SK-N-SH treated with all-trans-retinoic acid at 6 μM for 48 hours (cell line): Measurements from ENCODE around the gene CRELD2.

ENCODE experiments used
- ATAC-seq: fragments of 200-7000 bp; cut with Tn5 transposase; 3 replicates; pipeline ENCODE4 v1.9.1; 2020; ENCODE audit warnings: mild to moderate bottlenecking, moderate library complexity
- ARNTL ChIP-seq: fragments of 450-650 bp; formaldehyde crosslinking; IDR thresholded peaks from 2 replicates; pipeline ENCODE4 v1.5.0; 2020; ENCODE audit warnings: low read depth, mild to moderate bottlenecking, moderate library complexity, borderline replicate concordance
- BACH2 ChIP-seq: fragments of 250-450 bp; sonication (Bioruptor Pico); IDR thresholded peaks from 2 replicates; pipeline ENCODE4 v1.9.0; 2021; ENCODE audit warnings: mild to moderate bottlenecking, borderline replicate concordance
- CSRNP3 ChIP-seq: fragments of 250-450 bp; sonication (Bioruptor Pico); IDR thresholded peaks from 2 replicates; pipeline ENCODE4 v1.5.1; 2021; ENCODE audit warnings: mild to moderate bottlenecking, moderate library complexity
- ESRRG ChIP-seq: fragments of 250-450 bp; sonication (Bioruptor Pico); IDR thresholded peaks from 2 replicates; pipeline ENCODE4 v1.6.1; 2021; ENCODE audit warnings: mild to moderate bottlenecking
- GLIS3 ChIP-seq: fragments of 250-450 bp; sonication (Bioruptor Pico); IDR thresholded peaks from 2 replicates; pipeline ENCODE4 v1.5.0; 2020; ENCODE audit warnings: mild to moderate bottlenecking, moderate library complexity
- OSR1 ChIP-seq: fragments of 250-450 bp; sonication (Bioruptor Pico); IDR thresholded peaks from 2 replicates; pipeline ENCODE4 v1.8.0; 2022; ENCODE audit warnings: moderate library complexity, mild to moderate bottlenecking, inconsistent platforms
- PPARA ChIP-seq: fragments of 250-450 bp; sonication (Bioruptor Pico); IDR thresholded peaks from 2 replicates; pipeline ENCODE4 v1.5.0; 2020; ENCODE audit warnings: mild to moderate bottlenecking, borderline replicate concordance
- RARB ChIP-seq: fragments of 250-450 bp; sonication (Bioruptor Pico); IDR thresholded peaks from 2 replicates; pipeline ENCODE4 v1.8.0; 2021; ENCODE audit warnings: mild to moderate bottlenecking, moderate library complexity
- SNAI2 ChIP-seq: fragments of 250-450 bp; sonication (Bioruptor Pico); IDR thresholded peaks from 2 replicates; pipeline ENCODE4 v1.5.0; 2020; ENCODE audit warnings: mild to moderate bottlenecking, moderate library complexity
- TCF4 ChIP-seq: fragments of 250-450 bp; sonication (Bioruptor Pico); IDR thresholded peaks from 2 replicates; pipeline ENCODE4 v1.8.0; 2021; ENCODE audit warnings: mild to moderate bottlenecking, moderate library complexity, borderline replicate concordance
- TSHZ2 ChIP-seq: fragments of 250-450 bp; sonication (Bioruptor Pico); IDR thresholded peaks from 2 replicates; pipeline ENCODE4 v1.5.0; 2020; ENCODE audit warnings: mild to moderate bottlenecking, moderate library complexity
- ZC3H10 ChIP-seq: fragments of 250-450 bp; sonication (Bioruptor Pico); IDR thresholded peaks from 2 replicates; pipeline ENCODE4 v1.5.1; 2021; ENCODE audit warnings: mild to moderate bottlenecking, moderate library complexity
- ZFP3 ChIP-seq: fragments of 250-450 bp; sonication (Bioruptor Pico); IDR thresholded peaks from 2 replicates; pipeline ENCODE4 v1.5.0; 2020; ENCODE audit warnings: mild to moderate bottlenecking, moderate library complexity
- ZFP30 ChIP-seq: fragments of 450-650 bp; formaldehyde crosslinking; IDR thresholded peaks from 2 replicates; pipeline ENCODE4 v1.5.0; 2022; ENCODE audit warnings: mild to moderate bottlenecking, moderate library complexity
- ZNF565 ChIP-seq: fragments of 450-650 bp; formaldehyde crosslinking; conservative IDR thresholded peaks from 2 replicates; pipeline ENCODE4 v1.5.0; 2020; ENCODE audit warnings: low read depth, mild to moderate bottlenecking, moderate library complexity
- ZNF70 ChIP-seq: fragments of 450-650 bp; formaldehyde crosslinking; IDR thresholded peaks from 2 replicates; pipeline ENCODE4 v1.5.0; 2020; ENCODE audit warnings: mild to moderate bottlenecking, moderate library complexity
- ZNF8 ChIP-seq: fragments of 450-650 bp; formaldehyde crosslinking; IDR thresholded peaks from 2 replicates; pipeline ENCODE4 v1.5.0; 2020; ENCODE audit warnings: mild to moderate bottlenecking, moderate library complexity
- TF ChIP-seq, protein P1 (sequence below): fragments of 250-450 bp; sonication (Bioruptor Pico); IDR thresholded peaks from 2 replicates; pipeline ENCODE4 v1.8.0; 2021; ENCODE audit warnings: low read depth, mild to moderate bottlenecking, moderate library complexity, borderline replicate concordance
- TF ChIP-seq, protein P2 (sequence below): fragments of 250-450 bp; sonication (Bioruptor Pico); IDR thresholded peaks from 2 replicates; pipeline ENCODE4 v1.5.1; 2020; ENCODE audit warnings: low read depth, mild to moderate bottlenecking, moderate library complexity
- TF ChIP-seq, protein P3 (sequence below): fragments of 250-450 bp; sonication (Bioruptor Pico); IDR thresholded peaks from 2 replicates; pipeline ENCODE4 v1.8.0; 2020; ENCODE audit warnings: mild to moderate bottlenecking, moderate library complexity, borderline replicate concordance

CRELD2 gene

DNA sequence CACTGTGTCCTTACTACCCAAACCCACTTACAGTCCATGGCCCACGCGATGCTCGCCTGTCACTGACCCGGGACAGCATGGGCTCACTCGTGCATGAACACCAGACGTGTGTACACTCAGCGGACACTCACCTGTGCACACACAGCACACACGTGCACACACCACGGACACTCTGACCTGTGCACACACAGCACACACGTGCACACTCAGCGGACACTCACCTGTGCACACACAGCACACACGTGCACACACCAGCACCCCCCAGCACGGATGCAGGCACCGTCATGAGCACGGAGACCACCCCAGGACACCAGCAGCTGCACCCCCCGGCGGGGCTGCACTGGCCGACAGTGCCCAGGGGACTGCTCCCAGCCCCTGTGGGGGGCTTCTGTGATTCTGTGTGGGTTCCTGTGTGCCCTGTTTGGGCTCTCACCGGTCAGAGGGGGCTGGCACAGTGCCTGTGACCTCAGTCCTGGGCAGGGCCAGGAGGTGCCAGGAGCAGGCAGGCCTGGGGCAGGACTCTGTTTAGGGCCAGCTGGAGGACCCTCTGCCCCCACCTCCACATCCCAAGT, 20.2 kb downstream of the CRELD2 start:
- TF ChIP-seq, protein P1, sequence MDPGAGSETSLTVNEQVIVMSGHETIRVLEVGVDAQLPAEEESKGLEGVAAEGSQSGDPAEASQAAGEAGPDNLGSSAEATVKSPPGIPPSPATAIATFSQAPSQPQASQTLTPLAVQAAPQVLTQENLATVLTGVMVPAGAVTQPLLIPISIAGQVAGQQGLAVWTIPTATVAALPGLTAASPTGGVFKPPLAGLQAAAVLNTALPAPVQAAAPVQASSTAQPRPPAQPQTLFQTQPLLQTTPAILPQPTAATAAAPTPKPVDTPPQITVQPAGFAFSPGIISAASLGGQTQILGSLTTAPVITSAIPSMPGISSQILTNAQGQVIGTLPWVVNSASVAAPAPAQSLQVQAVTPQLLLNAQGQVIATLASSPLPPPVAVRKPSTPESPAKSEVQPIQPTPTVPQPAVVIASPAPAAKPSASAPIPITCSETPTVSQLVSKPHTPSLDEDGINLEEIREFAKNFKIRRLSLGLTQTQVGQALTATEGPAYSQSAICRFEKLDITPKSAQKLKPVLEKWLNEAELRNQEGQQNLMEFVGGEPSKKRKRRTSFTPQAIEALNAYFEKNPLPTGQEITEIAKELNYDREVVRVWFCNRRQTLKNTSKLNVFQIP (CRISPR knock-in tag): no peak
- TF ChIP-seq TCF4 (CRISPR knock-in tag) (no peak), TSHZ2 (CRISPR knock-in tag) (no peak), ZNF565 (CRISPR knock-in tag) (no peak), ZNF8 (CRISPR knock-in tag) (no peak), RARB (CRISPR knock-in tag) (no peak), GLIS3 (CRISPR knock-in tag) (no peak), OSR1 (CRISPR knock-in tag) (no peak), ZFP30 (CRISPR knock-in tag) (no peak), CSRNP3 (no peak), PPARA (no peak), ARNTL (CRISPR knock-in tag) (no peak), ESRRG (no peak), ZNF70 (no peak)
- TF ChIP-seq, protein P2, sequence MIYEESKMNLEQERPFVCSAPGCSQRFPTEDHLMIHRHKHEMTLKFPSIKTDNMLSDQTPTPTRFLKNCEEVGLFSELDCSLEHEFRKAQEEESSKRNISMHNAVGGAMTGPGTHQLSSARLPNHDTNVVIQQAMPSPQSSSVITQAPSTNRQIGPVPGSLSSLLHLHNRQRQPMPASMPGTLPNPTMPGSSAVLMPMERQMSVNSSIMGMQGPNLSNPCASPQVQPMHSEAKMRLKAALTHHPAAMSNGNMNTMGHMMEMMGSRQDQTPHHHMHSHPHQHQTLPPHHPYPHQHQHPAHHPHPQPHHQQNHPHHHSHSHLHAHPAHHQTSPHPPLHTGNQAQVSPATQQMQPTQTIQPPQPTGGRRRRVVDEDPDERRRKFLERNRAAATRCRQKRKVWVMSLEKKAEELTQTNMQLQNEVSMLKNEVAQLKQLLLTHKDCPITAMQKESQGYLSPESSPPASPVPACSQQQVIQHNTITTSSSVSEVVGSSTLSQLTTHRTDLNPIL (CRISPR knock-in tag): no peak
- TF ChIP-seq, protein P3, sequence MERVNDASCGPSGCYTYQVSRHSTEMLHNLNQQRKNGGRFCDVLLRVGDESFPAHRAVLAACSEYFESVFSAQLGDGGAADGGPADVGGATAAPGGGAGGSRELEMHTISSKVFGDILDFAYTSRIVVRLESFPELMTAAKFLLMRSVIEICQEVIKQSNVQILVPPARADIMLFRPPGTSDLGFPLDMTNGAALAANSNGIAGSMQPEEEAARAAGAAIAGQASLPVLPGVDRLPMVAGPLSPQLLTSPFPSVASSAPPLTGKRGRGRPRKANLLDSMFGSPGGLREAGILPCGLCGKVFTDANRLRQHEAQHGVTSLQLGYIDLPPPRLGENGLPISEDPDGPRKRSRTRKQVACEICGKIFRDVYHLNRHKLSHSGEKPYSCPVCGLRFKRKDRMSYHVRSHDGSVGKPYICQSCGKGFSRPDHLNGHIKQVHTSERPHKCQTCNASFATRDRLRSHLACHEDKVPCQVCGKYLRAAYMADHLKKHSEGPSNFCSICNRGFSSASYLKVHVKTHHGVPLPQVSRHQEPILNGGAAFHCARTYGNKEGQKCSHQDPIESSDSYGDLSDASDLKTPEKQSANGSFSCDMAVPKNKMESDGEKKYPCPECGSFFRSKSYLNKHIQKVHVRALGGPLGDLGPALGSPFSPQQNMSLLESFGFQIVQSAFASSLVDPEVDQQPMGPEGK (CRISPR knock-in tag): no peak
- no peak for ATAC-seq

GRCh38 chr22:49941507-49942316, 23.3 kb downstream of the CRELD2 start:
- ATAC-seq: no peak
- TF ChIP-seq, protein P1 (CRISPR knock-in tag): no peak
- no peak for TF ChIP-seq ESRRG
- no peak for TF ChIP-seq SNAI2 (CRISPR knock-in tag)
- no peak for TF ChIP-seq OSR1 (CRISPR knock-in tag)
- no peak for TF ChIP-seq BACH2
- no peak for TF ChIP-seq ZC3H10 (CRISPR knock-in tag)
- no peak for TF ChIP-seq ZFP3
- no peak for TF ChIP-seq TSHZ2 (CRISPR knock-in tag)
